K562 (cell line): Measurements from ENCODE around the gene IQCK. TPM values are rescaled to one million over a fixed set of nuclear protein-coding genes. Genes with fewer than 3 reads are reported as not detected.

Source experiments
- ESRRA ChIP-seq: fragments of 450-650 bp; IDR thresholded peaks from 2 replicates; pipeline ENCODE4 v1.6.1; 2014; ENCODE audit warnings: low read depth, mild to moderate bottlenecking, moderate library complexity, borderline replicate concordance
- MECOM ChIP-seq: fragments of 250-450 bp; sonication (Bioruptor Pico); IDR thresholded peaks from 2 replicates; pipeline ENCODE4 v1.8.0; 2022; ENCODE audit warnings: inconsistent platforms
- RREB1 ChIP-seq: fragments of 250-450 bp; sonication (Bioruptor Pico); IDR thresholded peaks from 2 replicates; pipeline ENCODE4 v1.4.0; 2020
- SPI1 ChIP-seq: IDR thresholded peaks from 2 replicates; pipeline ENCODE4 v1.6.1; 2011; ENCODE audit warnings: low read depth, low read length, control low read depth, borderline replicate concordance
- SRSF1 ChIP-seq: fragments of 200-400 bp; formaldehyde crosslinking; IDR thresholded peaks from 2 replicates; pipeline ENCODE4 v1.6.1; 2017; ENCODE audit warnings: mild to moderate bottlenecking, low read depth, low read length, moderate library complexity
- TCF15 ChIP-seq: fragments of 250-450 bp; sonication (Bioruptor Pico); IDR thresholded peaks from 2 replicates; pipeline ENCODE4 v1.8.0; 2022; ENCODE audit warnings: moderate library complexity, mild to moderate bottlenecking, inconsistent platforms
- TCF3 ChIP-seq: sonication (generic); formaldehyde crosslinking; IDR thresholded peaks from 2 replicates; pipeline ENCODE4 v1.4.0; 2020; ENCODE audit warnings: mild to moderate bottlenecking, missing genetic modification reagents
- ZNF140 ChIP-seq: fragments of 250-450 bp; sonication (Bioruptor Pico); IDR thresholded peaks from 2 replicates; pipeline ENCODE4 v1.8.0; 2021; ENCODE audit warnings: moderate library complexity, mild to moderate bottlenecking, inconsistent platforms
- ZNF778 ChIP-seq: fragments of 450-650 bp; formaldehyde crosslinking; IDR thresholded peaks from 2 replicates; pipeline ENCODE4 v1.4.0; 2020; ENCODE audit warnings: mild to moderate bottlenecking, moderate library complexity
- polyA plus RNA-seq, 8 experiments: library from polyadenylated mRNA; depleted of rRNA in 4 of 8; stranded (reverse) in 5 of 8; unstranded in 3 of 8; fragments of >200 nt; fragmentation: Nextera tagmentation in 2 of 8; fragmentation: Illumina TruSeq in 1 of 8; extraction: Ambion mirVana in 2 of 8; extraction: Trizol in 1 of 8; gene quantifications; 2 replicates each; pipeline versions ENCODE4 v1.2.1 to v1.2.3, GENCODE V29; 2011 to 2014; ENCODE audit warnings: inconsistent platforms in 1 of 8, missing spikeins in 1 of 8
- total RNA-seq, 7 experiments: library from RNA; depleted of rRNA in 6 of 7; stranded (reverse); fragments of >200 nt in 6 of 7; fragmentation: Illumina TruSeq in 2 of 7; extraction: Trizol in 2 of 7; gene quantifications; 2 replicates each; pipeline versions ENCODE4 v1.2.1 to v1.2.3, GENCODE V29; 2011 to 2021; ENCODE audit warnings: low replicate concordance in 1 of 7

Gene IQCK
- total and polyA plus RNA-seq, 9 of the 15 experiments (the other 6 are each of a cell fraction or from before 2014, with no cell fraction given) = 5.2 to 12.2 (median 7.3) TPM

- no peak for TF ChIP-seq RREB1 (CRISPR knock-in tag)
- no peak for TF ChIP-seq ZNF778 (CRISPR knock-in tag)
- no peak for TF ChIP-seq SRSF1
- no peak for TF ChIP-seq ZNF140
- TF ChIP-seq MECOM (CRISPR knock-in tag) = no peak
- TF ChIP-seq ESRRA = no peak
- no peak for TF ChIP-seq TCF3 (CRISPR knock-in tag)
- TF ChIP-seq SPI1 = no peak
- TF ChIP-seq TCF15 (CRISPR knock-in tag) = no peak
Observed at GRCh38 chr16:19854543-19854876, 136.4 kb downstream of the IQCK start (continued).
